Measurements from ENCODE around the gene ADGRE1. TPM values are rescaled to one million over a fixed set of nuclear protein-coding genes. Genes with fewer than 3 reads are reported as not detected.

Gene ADGRE1
- total and polyA plus RNA-seq, 2 of the 8 experiments (the other 6 are each of a cell fraction or from before 2014, with no cell fraction given) = not detected

DNA sequence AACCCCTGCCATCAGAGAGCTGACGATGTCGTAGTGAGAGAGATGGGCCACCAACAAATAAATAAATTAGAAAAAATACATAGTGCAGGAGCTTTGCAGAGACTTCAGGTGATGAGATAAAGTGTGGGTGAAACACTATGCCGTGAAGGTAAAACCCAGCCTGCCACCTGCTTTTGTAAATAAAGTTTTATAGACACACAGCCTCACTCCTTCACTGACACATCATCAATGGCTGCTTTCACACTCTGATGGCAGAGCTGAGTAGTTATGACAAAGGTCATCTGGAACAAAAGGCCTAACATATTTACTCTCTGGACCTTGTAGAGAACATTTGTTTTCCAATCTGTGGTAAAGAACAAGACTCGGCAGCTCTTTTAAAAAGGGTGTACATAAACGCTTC, 88.8 kb downstream of the ADGRE1 start:
- FAIRE-seq (no peak), DNase-seq (ENCODE audit: low read depth in 1 of 2, low spot score in 2 of 2) (no peak)
- Histone ChIP-seq H2BK15ac (ENCODE audit: low read length) (no peak overlapping the region), H2BK120ac (replicated peaks; ENCODE audit: low read depth, low read length) (no peak overlapping the region), H3K56ac (replicated peaks; ENCODE audit: insufficient read length, low read depth, low read length) (no peak overlapping the region), H3K36me3 (ENCODE audit: control insufficient read depth in 2 of 4, insufficient read depth in 4 of 4, low read length in 3 of 4) (no peaks in the 10 kb centered on the region), H3K4me3 (ENCODE audit: extremely low read depth in 1 of 4, insufficient read depth in 2 of 4, low read depth in 3 of 4, low read length in 4 of 4) (no peak overlapping the region), H3K4ac (replicated peaks; ENCODE audit: insufficient read length, low read depth, low read length) (no peak overlapping the region), H3K27me3 (replicated peaks in 1 of 4; ENCODE audit: control insufficient read depth in 3 of 4, extremely low read depth in 1 of 4, insufficient read depth in 3 of 4, low read length in 3 of 4) (no peaks in the 10 kb centered on the region), H2AK5ac (ENCODE audit: low read depth, low read length) (no peak overlapping the region), H4K5ac (ENCODE audit: insufficient read length, low read depth, low read length) (no peak overlapping the region), H3K18ac (ENCODE audit: extremely low read depth, low read length) (no peak overlapping the region), H3K14ac (ENCODE audit: insufficient read length) (no peak overlapping the region), H3K79me2 (ENCODE audit: control insufficient read depth in 1 of 2, insufficient read depth in 2 of 2, low read length in 2 of 2) (no peaks in the 10 kb centered on the region), H2AFZ (ENCODE audit: low read length) (no peak overlapping the region), H3K9ac (replicated peaks in 1 of 4; ENCODE audit: extremely low read depth in 1 of 4, low read depth in 3 of 4, low read length in 3 of 4) (no peak overlapping the region), H2BK20ac (ENCODE audit: low read length) (no peak overlapping the region), H3K23ac (ENCODE audit: insufficient read length) (no peak overlapping the region), H3K9me3 (ENCODE audit: insufficient read depth in 2 of 2, low read depth in 1 of 2, low read length in 1 of 2) (peaks cover 61 to 79% of the 10 kb centered on the region in 2 experiments), H4K8ac (ENCODE audit: extremely low read depth, insufficient read depth, low read length) (no peak overlapping the region), H3K4me1 (replicated peaks in 1 of 4; ENCODE audit: control insufficient read depth in 3 of 4, insufficient read depth in 4 of 4, low read length in 3 of 4) (no peaks in the 10 kb centered on the region), H2BK5ac (ENCODE audit: low read depth, low read length) (no peak overlapping the region), H3K79me1 (ENCODE audit: low read depth, low read length) (no peaks in the 10 kb centered on the region), H3K23me2 (ENCODE audit: low read depth, low read length) (no peaks in the 10 kb centered on the region), H3K27ac (ENCODE audit: low read depth, low read length) (no peak overlapping the region), H3K4me2 (ENCODE audit: insufficient read depth in 1 of 2, low read depth in 2 of 2, low read length in 2 of 2) (no peak overlapping the region), H4K91ac (replicated peaks; ENCODE audit: insufficient read length, low read length) (no peak overlapping the region), H4K20me1 (replicated peaks in 1 of 2; ENCODE audit: control insufficient read depth in 1 of 2, insufficient read depth in 2 of 2, low read length in 2 of 2) (no peaks in the 10 kb centered on the region), H2BK12ac (ENCODE audit: low read depth, low read length) (no peak overlapping the region)
- CTCF ChIA-PET (ENCODE audit: partially characterized antibody) = no interaction called here
- 80% methylated on average over 5 of the region's 5 CpGs; no CpG with 5 or more reads in 1 of the 2 experiments for WGBS, 2 experiments (ENCODE audit: extremely low coverage in 1 of 2, insufficient coverage in 1 of 2, insufficient read length in 1 of 2, insufficient replicate concordance in 2 of 2, low coverage in 1 of 2, low lambda C conversion rate in 2 of 2, missing lambda C conversion rate in 1 of 2)
- POLR2A ChIA-PET (ENCODE audit: partially characterized antibody) = no interaction called here
- TF ChIP-seq, protein P1, sequence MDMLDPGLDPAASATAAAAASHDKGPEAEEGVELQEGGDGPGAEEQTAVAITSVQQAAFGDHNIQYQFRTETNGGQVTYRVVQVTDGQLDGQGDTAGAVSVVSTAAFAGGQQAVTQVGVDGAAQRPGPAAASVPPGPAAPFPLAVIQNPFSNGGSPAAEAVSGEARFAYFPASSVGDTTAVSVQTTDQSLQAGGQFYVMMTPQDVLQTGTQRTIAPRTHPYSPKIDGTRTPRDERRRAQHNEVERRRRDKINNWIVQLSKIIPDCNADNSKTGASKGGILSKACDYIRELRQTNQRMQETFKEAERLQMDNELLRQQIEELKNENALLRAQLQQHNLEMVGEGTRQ (IDR thresholded peaks at IDR 0.05; ENCODE audit: low read length) = no peak
- TF ChIP-seq GTF2F1 (IDR thresholded peaks at IDR 0.05; ENCODE audit: borderline replicate concordance, low read depth, low read length) (no peak), CBX8 (IDR thresholded peaks at IDR 0.05; ENCODE audit: borderline replicate concordance, low read depth, low read length) (no peak), SP2 (IDR thresholded peaks at IDR 0.05; ENCODE audit: low read length) (no peak), TAF7 (optimal IDR thresholded peaks at IDR 0.05; ENCODE audit: borderline replicate concordance, low read depth, low read length) (no peak), EZH2 (IDR thresholded peaks at IDR 0.05; ENCODE audit: low read depth, low read length, severe bottlenecking) (no peak), PHF8 (conservative IDR thresholded peaks at IDR 0.05; ENCODE audit: low read depth, low read length) (no peak), SIN3A (conservative IDR thresholded peaks at IDR 0.05 in 1 of 2, IDR thresholded peaks at IDR 0.05 in 1 of 2; ENCODE audit: low read depth in 1 of 2, low read length in 2 of 2) (no peak), POLR2AphosphoS5 (IDR thresholded peaks at IDR 0.05; ENCODE audit: low read depth, low read length) (no peak), JUND (IDR thresholded peaks at IDR 0.05; ENCODE audit: low read length) (no peak), HDAC2 (IDR thresholded peaks at IDR 0.05; ENCODE audit: borderline replicate concordance in 1 of 2, low read depth in 2 of 2, low read length in 2 of 2) (no peak)
- TF ChIP-seq, protein P2, sequence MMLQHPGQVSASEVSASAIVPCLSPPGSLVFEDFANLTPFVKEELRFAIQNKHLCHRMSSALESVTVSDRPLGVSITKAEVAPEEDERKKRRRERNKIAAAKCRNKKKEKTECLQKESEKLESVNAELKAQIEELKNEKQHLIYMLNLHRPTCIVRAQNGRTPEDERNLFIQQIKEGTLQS (IDR thresholded peaks at IDR 0.05; ENCODE audit: insufficient read depth, low read depth, low read length) = no peak

Measured in H1 (cell line).